Left forelimb (tissue), 1 donor: Measurements from ENCODE around the gene ACO2.
A peak's percentile ranks its signal among the peaks of the same experiment; 100 is the strongest.
"Not testable (repeated sequence)": the region's sequence is repeated elsewhere in the genome, so short reads cannot be mapped to it uniquely, and the experiment has no call there.

Experiments used
- DNase-seq: peaks from one replicate; pipeline ENCODE4 v3.0.0-alpha.2; 2018; ENCODE audit warnings: low spot score

Gene ACO2

DNA sequence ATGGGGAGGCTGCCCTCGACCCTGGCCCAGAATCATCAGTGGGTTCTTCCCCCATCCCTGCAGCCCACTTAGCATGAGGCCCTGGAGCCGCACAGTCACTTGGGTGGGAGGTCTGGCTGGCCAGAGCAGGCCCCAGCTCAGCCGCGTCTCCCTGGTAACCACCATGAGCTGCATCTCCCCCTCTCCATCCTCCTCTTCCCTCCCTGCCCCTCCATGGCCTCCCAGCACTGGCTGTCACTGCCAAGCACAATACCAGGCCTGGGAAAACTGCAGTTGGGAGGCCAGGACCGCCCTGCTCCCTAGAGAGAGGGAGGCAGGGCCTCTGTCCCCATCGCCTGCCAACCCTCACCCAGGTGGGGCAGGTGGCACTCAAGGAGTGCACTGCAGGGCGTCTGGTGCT is 99.9 kb downstream of the ACO2 start:
- no peak for DNase-seq

DNA sequence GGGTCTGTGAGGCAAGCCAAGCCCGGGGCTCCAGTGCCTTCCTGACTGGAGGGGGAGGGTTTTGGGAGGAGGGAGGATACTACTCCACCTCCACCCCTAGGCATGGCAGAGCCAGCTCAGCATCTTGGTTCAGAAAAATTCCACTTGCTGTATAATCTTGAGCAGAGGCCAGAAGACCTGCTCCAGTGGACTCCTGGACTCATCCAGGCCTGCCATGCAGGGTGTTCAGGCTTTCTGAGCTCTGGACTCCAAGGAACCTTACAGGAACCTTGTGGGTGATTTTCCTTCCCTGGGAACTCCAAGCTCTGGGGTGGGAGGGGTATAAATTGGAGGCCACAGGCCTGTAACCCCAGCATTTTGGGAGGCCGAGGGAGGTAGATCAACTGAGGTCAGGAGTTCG is 101.3 kb downstream of the ACO2 start:
- no peak for DNase-seq

DNA sequence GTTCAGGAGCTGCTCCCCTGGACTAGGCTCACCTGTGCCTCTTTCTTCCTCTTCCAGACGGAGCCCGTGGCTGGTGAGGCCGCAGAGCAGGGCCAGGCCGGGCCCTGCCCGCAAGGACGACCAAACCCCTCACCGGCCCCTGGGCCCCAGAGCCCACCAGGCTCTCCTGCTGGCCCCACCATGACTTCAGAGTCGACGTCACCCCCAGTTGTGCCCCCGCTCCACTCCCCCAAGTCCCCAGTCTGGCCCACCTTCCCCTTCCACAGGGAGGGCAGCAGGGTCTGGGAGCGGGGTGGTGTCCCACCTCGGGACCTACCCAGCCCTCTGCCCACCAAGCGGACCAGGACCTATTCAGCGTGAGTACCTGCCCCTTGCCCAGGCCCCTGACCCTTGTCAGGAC is 102.9 kb downstream of the ACO2 start:
- DNase-seq: no peak

DNA sequence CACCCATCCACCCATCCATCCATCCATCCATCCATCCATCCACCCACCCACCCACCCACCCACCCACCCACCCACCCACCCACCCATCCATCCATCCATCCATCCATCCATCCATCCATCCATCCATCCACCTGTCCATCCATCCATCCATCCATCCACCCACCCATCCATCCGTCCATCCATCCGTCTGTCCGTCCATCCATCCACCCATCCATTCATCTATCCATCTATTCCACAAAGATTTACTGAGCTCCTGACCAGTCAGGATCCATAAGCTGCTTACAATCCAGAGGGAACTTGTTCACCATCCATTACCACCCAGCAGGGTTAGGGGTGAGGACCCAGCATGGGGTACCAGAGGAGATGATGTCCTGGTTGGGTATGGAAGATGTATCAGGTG is 103.4 kb downstream of the ACO2 start:
- DNase-seq: not testable (repeated sequence)

DNA sequence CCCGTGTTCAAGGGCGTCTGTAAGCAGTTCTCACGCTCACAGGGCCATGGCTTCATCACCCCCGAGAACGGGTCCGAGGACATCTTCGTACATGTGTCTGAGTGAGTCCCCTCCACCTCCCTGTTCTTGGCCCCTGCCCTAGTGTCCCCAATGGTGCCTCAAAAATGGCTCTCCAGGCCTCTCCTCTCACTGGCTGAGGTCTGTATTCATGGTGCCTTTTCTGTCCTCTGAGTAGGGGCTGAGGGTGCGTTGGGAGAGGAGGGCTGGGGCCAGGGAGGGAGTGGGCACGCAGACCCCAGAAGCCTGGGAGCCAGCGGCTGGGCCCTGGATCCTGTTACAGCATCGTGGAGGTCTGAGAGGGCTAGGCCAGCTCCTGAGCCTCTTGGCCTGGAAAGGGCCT is 104.8 kb downstream of the ACO2 start:
- no peak for DNase-seq

DNA sequence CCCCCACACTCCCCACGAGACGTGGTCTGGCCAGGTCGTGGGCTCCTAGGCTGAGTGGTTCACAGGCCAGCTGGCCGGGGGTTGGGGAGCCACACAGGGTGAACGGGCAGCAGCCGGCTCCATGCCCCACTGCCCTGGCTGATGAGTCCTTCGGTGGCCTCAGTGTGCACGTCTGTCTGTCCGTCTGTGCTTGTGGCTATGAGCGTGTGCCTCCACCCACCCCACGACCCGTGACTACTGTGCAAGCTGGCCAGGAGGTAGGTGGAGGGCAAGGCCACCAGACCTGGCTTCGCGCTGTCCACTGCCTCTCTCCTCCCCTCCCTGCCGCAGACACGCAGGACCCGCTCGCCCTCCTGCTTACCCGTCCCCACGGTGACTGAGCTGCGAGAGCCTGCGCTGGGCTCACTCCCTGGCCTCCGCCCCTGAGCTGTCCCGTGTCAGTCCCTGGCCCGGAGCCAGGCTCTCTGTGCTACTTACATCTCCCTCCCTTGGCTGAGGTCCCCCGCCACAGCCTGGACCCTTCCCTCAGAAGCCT is 106.0 kb downstream of the ACO2 start:
- DNase-seq: peak; percentile 70

DNA sequence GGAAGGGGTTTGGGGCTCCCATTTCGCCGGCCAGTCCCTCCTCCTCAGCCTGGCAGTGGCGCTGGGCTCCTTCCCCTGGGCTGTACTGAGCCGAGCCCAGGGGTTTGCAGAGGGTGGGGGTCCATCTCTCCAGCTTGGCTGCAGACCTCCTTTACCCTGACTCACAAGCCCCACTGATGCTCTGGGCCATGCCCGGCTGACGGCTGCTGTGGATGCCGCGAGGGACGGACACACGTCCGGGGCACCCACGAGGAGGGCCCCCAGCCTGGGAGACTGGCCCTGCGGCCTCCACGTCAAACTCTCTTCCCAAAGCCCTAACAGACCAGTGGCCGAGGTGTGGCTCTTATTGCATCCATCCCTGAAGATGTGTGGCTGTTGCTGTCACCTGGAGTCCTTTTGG is 106.6 kb downstream of the ACO2 start:
- DNase-seq: no peak

DNA sequence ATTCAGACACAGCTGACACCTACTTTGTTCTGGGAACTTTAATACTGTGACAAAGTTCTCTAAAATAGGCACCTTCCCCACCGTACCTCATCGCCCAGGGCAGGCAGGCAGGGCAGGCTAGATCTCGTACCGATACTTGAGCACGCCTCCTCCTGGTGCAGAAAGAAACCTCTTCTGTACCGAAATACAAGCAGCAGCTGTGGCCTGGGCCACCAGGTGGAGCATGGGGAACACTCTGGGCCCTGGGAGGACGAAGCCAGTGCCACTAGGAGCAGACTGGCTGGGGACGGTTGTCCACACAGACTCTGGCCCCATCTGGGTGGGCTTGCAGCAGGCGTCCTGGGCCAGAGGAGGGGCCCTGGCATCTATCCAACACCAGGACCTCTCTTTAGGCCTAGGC is 108.0 kb downstream of the ACO2 start:
- no peak for DNase-seq

DNA sequence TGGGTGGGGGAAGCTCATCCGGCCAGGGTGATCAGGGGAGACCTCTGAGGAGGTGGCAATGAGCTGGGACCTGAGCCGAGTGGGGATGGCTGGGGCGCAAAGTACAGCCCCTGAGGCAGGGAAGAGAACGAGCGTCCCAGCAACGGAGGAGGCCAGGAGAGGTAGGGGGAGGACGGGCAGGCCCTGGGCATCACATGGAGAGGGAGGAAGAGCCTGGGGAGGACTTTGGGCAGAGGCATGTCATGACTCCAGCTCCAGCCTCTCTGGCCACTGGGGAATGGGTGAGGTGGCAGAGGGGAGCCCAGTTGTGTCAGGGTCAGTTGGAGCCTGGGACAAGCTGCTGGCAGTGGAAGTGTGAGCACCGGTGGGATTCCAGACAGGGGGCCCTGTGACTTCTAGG is 109.2 kb downstream of the ACO2 start:
- DNase-seq: no peak
